AG08396 (cell line): ENCODE measurements around the gene ARHGAP26.

Experiments
- DNase-seq: peaks from one replicate; pipeline ENCODE4 v3.0.0; 2012; ENCODE audit warnings: low spot score, mixed read lengths

Gene ARHGAP26

DNA sequence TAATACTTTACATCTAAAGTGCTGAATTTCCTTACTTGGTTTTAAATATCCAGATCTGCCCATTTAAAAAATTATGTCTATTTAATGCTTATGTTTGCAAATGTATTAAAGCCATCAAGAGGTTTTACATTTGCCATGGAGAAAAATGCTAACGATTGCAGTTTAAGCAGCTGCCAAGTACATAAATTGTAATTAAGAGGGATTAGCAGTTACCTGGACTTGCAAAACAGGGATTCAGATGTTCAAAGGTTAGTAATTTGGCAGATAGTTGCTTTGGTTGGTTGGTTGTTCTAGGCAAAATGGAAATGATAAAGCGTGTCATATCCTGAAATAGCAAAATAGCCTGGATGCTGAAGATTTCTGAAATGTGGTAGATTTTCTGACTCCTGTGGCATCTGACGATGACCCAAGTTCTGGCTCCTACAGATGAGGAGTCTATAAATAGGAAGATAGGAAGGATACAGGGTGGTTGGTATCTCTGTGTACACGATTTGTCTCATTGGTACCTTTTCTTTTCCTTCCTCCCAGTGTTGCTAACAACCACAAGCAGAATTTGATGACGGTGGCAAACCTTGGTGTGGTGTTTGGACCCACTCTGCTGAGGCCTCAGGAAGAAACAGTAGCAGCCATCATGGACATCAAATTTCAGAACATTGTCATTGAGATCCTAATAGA lies 350.4 kb downstream of the ARHGAP26 start:
- DNase-seq, result no peak

DNA sequence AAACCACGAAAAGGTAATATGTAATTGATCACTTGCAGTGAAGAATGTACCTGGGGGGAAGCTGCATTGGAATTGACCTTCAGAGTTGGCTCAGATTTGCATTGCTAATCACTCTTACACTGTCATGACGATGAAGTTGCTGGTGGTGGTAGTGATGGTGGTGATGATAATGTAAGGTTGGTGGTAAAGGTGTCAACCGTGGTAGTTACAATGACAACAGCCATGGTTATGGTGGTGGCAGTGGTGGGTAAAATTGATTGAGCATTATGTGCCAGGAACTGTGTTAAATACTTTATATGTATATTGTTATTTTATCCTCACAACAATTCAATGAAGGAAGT lies 350.9 kb downstream of the ARHGAP26 start:
- no peak for DNase-seq

DNA sequence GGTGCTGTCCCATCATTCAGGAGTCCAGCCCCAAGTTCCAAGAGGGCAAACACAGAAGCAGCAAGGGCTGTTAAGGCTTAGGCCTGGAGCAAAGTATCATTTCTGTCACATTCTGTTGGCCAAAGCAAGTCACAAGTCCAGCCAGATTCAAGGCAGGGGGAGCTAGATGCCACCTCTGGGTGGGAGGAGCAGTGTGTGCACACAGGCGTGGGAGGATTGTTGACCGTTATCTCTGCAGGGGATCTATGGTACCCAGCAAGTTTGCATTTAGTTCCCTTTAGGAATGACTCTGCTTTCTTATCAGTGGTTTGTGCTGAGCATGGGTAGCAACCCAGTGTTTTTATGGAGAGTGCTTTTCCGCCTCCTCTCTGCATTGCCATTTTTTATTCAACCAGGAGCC lies 354.4 kb downstream of the ARHGAP26 start:
- no peak for DNase-seq

DNA sequence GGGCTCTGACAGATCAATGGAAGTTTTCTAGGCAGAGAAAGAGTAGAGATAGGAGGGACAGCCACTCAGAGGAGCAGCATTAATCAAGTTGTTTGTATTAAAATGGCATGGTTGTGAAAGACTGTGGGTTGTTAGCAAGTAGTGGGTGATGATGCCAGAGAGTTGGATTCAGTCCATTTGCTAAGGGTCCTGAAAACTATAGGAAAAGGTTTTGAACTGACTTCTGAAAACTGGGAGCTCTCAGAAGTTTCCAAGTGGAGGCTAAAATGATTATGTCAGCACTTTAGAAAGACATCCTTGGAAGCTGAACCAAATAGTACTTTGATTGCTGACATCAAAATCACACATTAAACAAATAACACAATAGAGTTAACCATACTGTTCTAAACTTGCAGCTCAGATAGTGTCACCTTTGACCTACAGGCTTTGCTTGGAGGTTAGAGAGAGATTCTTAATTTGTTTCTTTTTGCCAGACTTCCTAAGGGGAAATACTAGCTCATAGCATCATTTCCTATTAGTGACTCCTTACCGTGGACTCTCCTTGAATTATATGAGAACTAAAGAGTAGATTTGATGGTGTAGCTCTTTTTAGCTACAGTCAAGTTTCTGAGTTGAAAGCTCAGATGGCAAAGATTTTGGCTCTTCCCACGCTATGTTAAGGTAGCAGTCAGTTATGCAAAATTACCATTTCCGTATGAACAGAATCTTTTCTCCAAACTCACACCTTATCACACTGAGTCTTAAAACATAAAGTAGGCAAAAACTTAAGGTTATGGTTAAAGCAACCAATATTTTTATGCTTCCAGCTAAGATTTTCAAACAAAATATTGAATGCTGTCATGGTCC lies 356.2 kb downstream of the ARHGAP26 start:
- DNase-seq, result no peak

DNA sequence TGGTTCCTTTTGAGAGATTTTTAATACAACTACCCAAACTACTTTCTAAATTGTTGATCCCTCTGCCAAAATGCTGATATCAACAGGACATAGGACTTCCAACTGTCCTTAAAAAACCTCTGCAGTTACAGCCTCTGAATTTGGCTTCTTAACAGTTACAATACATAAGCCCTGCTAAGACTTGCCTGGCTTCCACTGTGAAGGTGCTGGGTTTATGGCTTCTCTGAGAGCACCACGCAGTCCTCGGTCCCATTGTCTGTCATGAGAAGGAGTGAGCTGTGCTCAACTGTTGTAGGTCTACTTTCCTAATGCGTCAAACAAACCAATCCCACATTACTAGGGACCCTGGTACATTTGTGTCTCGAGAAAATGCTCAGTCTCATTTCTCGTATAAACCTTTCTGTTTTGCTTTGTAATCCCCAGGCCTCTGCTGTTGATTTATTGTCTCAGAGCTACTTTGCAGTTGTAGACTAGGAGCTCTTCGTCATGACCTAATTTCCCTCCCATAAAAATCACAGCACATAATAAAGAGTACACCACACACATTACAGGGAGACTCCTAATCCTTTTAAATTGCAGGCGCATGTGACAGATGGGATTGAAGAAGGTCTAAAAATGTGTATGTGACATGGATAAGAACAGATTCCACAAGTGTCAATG lies 358.4 kb downstream of the ARHGAP26 start:
- DNase-seq, result no peak

DNA sequence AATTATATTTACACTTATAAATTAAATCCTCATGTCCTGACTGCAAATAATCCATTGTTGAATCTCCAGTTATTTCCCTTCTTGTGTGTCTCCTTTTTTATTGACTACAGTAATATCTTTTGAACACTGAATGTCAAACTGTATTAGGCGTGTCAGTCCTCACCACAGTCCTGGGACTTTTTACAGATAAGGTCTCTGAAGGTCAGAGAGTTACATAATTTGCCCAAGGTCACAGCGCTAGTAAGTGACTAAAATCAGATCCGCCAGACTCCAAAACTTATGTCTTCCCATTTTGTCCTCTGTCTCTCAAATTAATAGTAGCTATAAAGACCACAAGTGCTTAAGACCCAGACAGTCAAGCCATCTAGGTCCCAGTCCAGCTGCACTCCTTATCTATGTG lies 359.0 kb downstream of the ARHGAP26 start:
- DNase-seq, result no peak

DNA sequence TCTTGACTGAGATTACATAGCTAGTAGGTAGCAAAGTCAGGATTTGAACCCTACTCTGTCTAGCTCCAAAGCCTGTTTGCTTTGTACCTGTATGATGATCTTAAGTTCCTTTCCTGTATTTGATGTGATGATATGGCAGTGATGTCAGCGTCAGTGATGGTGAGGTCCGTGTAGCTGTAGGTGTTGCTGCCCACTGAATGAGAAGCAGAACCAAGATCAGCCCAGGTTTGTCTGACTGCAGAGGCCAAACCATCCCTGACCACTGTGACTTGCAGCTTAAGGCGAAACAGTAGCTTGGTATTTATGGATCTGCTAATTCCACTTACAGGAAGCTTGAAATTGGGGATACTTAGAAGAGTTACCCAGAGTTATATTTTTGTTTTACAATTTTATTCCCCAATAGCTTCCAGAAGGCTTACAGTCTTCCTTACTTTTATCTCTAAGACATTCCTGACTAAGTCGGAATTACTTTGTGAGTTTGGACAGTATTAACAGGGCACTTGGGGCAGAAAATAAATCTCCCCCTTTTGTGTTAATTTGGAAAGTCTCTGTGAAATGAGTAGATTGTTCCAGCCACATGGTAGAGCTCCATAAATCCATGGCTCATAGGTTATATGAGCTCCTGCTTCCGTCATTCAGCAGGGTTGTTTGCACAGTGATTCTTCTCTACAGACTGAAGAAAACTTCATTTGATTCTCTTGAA lies 359.9 kb downstream of the ARHGAP26 start:
- DNase-seq, result no peak

DNA sequence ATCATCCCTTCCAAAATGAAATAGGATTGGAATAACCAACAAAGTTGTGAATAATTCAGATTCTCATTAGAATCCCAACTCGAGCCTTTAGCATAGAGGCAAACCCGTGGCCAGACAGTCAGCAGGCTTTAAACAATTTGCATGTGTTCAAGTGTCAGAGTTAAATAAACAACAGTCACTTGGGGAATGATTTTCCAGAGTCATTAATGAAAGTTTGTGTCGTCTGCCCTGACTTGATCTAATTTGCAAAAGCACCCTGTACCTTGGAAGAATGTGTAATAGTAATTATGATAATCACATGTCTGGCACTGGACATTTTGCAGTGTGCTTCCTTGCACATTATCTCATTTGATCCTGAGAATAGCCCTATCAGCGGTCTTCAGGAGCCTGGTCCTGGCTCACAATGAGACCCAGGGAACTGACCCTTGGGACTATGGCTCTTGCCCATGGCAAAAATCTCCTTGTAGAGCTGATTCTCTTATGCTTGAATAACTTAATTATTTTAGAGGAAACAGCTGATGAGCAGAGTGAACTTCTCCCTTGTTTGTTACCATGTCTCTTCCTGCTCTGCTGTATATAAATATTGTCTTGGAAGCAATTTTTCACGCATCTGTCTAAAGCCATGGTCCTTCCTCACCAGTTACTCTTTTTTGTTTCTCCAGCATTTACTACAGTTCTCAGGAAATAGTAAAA lies 360.6 kb downstream of the ARHGAP26 start:
- DNase-seq, result no peak

DNA sequence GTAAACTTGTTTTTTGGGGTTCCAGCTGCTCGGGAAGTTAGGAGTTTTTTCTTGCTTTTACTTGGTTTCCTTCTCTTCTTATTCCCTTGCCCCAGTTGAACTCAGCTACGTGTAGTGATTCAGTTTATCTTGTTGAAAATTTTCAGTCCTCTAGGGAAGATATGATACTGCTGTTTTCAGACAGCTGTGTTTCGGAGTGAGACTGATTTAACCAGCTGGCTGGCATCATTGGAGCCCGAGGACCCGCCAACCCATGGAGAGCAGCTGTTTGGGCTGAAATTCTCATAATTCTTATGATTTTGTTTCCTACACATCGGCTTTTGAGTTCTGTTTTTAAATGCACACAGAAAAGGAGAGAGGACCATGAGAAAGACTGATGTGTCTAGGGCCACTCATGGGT lies 361.8 kb downstream of the ARHGAP26 start:
- no peak for DNase-seq

DNA sequence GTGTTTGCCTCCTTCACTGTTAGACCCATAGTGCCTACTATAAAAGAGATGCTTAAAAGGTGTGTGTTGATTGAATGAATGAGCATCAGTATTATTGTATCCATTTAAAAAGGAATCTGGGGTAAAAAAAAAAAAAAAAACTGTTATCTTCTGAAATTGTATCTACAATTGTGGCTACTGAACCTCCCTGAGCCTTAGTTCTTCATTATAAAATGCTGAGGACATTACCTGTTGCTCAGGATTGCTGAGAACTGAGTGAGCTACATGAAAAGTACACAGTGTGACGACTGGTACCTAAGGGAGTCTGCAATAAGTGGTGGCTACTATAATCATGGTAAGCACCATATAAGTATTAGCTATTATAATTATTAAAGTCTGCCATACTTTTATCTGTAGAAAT lies 362.6 kb downstream of the ARHGAP26 start:
- no peak for DNase-seq

DNA sequence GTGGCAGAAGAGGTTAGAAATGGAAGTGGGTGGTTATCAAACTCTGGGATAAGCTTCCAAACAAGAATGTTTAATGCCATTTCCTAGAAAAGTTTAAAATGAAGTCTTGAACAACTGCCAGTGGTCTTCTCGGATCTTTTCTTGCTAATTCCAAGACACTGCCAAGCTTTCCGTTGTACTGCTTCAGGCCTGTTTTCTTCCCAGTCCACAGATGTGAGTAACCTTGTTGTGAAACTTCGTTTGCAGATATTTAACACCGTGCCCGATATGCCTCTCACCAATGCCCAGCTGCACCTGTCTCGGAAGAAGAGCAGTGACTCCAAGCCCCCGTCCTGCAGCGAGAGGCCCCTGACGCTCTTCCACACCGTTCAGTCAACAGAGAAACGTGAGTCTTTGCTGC lies 363.5 kb downstream of the ARHGAP26 start:
- no peak for DNase-seq

DNA sequence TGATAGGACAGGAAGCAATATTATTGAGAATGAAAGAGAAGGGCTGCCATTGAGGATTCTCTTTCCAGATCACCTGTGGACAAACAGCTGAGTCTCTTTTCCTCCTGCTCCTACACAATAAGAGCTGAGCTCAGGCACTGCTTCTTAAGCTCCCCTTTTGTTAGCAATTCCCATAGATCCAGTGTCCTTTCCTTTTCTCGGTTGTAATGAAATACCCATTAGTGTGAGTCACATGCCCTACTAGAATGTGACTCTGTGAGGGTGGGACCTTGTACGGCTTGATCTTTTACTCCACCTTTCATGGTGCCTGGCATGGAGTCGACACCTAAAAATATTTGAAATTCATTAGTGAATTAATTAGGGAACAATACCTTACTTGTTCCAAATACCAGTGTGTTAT lies 364.1 kb downstream of the ARHGAP26 start:
- no peak for DNase-seq

DNA sequence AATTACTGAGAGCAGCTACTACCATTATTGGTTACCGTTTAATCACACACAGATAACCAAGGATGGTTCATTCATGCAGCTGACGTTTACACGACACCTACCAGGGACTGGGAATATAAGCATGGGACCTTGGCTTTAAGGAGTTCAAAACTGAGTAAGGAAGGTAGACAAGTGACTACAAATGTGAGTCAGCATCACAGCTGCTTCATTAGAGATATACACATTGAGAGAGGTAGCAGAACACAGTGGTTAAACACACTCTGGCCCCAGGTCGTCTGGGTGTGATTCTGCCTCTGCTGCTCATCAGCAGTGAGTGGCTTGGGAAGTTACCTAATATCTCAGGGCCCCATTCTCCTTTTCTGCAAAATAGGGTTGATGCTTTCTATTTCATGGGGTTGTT lies 364.7 kb downstream of the ARHGAP26 start:
- no peak for DNase-seq

DNA sequence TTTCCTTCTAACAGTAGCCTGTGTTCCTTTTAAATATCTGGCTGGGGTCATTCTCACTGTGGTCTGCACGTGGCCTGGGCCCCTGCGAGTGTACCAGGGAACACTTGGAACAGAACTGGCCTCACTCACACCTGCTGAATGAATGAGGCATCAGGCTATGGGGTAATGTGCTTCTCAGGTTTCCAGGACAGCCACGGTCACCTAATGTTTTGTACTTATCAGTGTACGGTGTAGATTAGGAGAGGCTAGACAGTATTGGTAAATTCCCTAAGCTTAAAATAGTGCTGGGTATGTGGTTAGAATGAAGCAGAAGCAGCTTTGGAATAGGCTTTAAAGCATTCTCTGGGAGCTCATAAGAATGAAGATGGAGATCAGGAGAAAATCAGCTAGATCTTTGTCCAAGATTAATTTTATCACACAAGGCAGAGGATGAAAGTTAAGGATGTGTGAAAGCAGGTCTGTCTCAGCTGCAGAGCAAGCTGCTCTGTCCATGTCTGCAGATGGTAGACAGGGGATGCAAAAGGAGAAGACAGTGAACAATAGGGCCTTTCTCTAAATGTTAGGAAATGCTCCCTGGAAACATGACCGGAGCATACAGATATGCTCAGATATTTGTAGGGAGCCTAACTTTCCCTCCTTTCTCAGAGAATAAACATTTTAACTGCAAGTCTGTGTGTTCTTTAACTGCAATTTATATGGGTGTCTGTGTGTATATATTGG lies 365.8 kb downstream of the ARHGAP26 start:
- DNase-seq, result no peak

DNA sequence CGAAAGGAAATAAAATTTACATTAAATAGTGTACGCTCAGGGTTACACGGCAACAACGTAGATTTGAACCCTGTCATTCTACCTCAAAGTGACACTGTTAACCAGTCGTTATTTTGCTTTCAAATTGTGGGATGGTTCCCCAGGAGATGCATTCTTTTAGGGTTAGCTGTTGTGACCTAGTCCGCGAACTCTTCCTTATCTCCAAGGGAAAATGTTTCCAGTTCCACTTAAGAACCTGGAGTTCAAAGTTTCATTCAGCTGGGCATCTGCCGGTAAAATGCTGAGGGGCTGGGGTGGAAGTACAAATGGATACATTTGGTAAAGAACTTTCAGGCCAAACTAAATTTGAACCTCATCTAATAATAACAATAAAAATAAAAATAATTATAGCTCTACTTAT lies 368.7 kb downstream of the ARHGAP26 start:
- DNase-seq, result no peak

DNA sequence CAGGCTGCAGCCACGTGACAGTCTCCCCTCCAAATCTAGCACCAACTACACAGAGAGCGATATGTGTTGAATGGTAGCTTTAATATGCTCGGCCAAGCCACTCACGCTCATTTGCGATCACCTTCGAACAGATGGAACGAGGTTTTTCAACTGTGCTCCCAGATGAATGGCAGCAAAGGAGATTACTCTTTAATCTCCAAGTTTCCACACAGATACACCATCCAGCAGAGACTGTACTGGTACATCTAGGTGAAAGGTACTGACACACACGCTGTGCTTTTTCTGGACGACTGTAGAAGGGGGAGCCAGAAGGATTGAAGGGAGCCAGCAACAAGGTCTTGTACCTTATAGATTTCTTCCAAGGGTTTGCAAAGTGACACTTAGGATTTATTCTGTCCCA lies 369.4 kb downstream of the ARHGAP26 start:
- DNase-seq, result no peak

DNA sequence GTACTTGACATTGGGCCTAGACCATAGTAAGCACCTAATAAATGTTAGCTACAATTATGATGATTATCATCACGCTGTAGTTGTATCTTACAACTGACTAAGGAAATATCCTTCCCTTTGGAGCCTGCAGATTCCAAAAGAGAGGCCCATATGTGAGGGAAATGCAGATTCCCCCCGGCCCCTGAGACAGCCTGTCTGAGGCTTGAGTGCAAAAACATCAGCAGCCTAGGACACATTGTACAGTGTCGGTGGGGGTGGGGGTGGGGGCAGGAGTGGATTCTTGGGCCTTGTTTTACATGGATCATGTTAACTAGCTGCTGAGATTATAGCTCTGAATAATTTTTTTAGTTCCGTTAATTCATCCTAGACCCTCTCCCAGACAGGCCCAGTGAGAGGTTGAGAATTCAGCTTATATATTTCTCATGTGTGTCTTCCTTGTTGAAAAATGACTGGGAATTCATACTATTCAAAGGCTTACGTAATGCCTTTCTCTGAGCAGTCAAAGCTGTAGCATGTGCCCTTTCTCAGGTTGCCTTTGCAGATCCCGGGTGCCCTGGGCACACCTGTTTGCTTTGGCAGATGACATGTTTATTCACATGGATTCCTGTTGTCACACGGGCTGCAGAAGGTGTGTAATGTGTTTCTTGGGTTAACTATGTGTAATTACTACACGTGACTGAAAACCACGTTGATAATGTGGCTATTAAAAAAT lies 370.5 kb downstream of the ARHGAP26 start:
- DNase-seq, result no peak

DNA sequence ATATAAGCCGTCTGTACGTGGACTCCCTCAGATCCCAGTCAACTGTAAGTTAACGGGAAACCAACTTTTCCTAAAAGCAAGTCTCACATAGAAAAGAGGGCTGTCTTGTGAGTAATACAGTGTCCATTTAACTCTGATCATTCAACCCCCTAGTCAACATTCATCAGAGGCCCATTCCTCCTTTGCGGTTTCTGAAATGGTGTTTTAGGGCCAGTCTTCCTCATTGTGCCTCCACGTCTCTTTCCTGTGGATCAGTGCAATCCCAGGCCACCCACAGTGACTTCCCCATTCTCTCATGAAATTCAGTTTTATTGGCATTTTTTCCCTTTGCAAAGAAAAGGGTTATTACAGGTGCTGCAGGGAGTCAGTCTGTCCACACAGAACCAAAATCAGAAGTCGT lies 371.5 kb downstream of the ARHGAP26 start:
- no peak for DNase-seq

DNA sequence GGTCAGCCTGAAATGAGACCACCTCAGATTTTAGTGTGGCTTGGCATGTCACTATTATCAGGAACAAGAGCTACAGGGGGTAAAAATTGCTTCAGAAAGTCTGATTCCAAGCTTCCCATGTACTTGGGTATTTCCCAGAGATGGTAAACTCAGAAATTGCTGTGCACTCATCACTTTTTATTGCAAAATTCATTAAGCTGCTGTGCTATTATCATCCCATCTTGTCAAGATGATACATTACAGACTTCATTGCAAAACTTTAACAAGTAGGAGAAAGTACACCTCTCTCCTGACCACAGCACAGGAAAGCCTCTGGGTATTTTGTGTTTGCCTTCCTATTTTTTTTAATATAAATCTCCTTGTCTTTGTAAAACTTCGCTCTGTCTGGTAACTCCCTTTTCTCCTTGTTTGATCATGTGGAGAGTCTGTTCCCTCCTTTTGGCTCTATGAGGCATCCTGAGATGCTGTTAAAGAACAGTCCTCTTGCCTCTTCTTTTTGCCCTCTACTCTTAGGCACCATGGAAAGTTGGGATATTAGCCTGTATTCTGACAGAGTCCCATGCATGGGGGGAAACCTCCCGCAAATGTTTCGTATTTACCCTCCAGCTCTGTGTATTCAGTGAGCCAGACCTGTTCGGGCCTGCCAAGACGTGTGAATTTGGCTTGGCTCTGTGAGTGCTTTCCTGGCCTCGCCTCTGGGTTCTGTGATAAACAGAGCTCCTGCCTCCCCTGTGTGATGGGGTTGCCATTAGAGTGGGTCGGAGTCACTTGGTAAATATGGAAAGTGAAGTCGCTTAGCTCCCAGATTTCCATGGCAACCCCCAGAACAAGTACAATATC lies 372.6 kb downstream of the ARHGAP26 start:
- DNase-seq, result no peak

DNA sequence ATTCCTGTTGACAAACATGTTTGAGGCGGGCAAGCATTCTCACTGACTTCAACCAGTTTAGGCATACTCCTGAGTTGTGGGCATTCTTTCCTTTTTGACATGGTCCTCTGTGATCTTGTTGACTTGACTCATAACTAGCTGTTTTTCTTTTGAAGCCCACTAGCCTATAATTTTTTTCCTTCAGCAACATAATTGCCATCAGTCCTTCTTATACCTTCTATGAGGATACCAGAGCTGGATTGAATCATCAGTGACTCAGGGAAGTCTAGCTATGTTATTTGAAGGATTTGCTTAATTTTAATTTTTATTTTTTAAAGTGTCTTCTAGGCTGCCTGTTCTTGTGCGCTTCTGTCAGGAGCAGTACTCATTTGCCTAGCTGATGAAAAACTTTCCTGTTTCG lies 373.8 kb downstream of the ARHGAP26 start:
- no peak for DNase-seq
